ENCODE measurements around the gene OSBPL10. TPM values are rescaled to one million over a fixed set of nuclear protein-coding genes. Genes with fewer than 3 reads are reported as not detected.

The OSBPL10 gene
- total and polyA plus RNA-seq, 2 donors (not counting 1 experiment from before 2014, with no cell fraction given), result 88.5 to 310 TPM

DNA sequence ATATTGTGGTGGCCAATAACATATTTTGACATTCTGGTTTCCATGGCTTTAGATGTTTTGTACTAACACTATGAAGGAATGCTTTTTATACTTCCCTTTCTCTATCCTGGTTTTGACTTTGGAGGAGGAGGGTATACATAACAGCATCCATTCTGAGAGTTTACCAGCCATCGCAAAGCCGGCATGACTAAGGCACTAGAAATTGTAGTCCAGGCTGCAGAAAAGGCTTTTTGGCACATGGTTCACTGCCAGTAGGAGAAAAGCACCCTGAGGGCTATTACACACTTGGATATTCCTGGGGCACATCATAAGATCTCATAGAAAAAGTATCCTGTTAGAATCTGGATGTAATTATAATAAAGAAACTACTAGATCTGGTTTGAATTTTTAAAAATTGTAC, 346.6 kb downstream of the OSBPL10 start:
- H3K27ac ChIP-seq (ENCODE audit: low read length in 2 of 2), result no peak overlapping the region
- H3K36me3 ChIP-seq (replicated peaks in 1 of 2; ENCODE audit: control extremely low read depth in 1 of 2, control insufficient read depth in 1 of 2, extremely low read depth in 1 of 2, insufficient read depth in 2 of 2, low read length in 1 of 2), result peaks cover 2 to 41% of the 10 kb centered on the region in 2 experiments
- no peak for ATAC-seq (ENCODE audit: low read depth)
- H3K4me1 Mint-ChIP-seq, result peaks cover 24% of the 10 kb centered on the region
- 100% methylated on average over 2 of the region's 2 CpGs for WGBS (ENCODE audit: insufficient coverage)
- no peak overlapping the region for H3K4me3 Mint-ChIP-seq
- H3K4me2 ChIP-seq (replicated peaks; ENCODE audit: low read depth, low read length, poor library complexity, severe bottlenecking), result no peak overlapping the region
- peaks cover 2 to 10% of the 10 kb centered on the region in 2 donors for H3K4me1 ChIP-seq (ENCODE audit: control insufficient read depth in 2 of 2, insufficient read depth in 2 of 2, low read length in 2 of 2)
- CTCF ChIA-PET, result interaction anchor here (0.6 kb wide), 1 partner anchor 89 kb away, joined by 3 read pairs; no protein-coding TSS in a partner anchor
- intact Hi-C loops (cut with micrococcal nuclease), result no loop called here
- POLR2A ChIA-PET, result no interaction called here
- no peak for DNase-seq
- TF ChIP-seq EZH2 (IDR thresholded peaks at IDR 0.05; ENCODE audit: borderline replicate concordance, insufficient read depth, low read depth, low read length, poor library complexity, severe bottlenecking), result no peak
- TF ChIP-seq, protein P1, sequence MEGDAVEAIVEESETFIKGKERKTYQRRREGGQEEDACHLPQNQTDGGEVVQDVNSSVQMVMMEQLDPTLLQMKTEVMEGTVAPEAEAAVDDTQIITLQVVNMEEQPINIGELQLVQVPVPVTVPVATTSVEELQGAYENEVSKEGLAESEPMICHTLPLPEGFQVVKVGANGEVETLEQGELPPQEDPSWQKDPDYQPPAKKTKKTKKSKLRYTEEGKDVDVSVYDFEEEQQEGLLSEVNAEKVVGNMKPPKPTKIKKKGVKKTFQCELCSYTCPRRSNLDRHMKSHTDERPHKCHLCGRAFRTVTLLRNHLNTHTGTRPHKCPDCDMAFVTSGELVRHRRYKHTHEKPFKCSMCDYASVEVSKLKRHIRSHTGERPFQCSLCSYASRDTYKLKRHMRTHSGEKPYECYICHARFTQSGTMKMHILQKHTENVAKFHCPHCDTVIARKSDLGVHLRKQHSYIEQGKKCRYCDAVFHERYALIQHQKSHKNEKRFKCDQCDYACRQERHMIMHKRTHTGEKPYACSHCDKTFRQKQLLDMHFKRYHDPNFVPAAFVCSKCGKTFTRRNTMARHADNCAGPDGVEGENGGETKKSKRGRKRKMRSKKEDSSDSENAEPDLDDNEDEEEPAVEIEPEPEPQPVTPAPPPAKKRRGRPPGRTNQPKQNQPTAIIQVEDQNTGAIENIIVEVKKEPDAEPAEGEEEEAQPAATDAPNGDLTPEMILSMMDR (IDR thresholded peaks at IDR 0.05), result no peak
- no peak overlapping the region for H3K27ac Mint-ChIP-seq
- H3K9me3 ChIP-seq (ENCODE audit: control extremely low read depth in 1 of 3, control insufficient read depth in 2 of 3, insufficient read depth in 1 of 3, low read length in 2 of 3), result no peaks in the 10 kb centered on the region
- no peaks in the 10 kb centered on the region for H3K9me3 Mint-ChIP-seq (ENCODE audit: insufficient read depth)
- no peak overlapping the region for H3K9ac ChIP-seq (ENCODE audit: low read length)
- H3K27me3 ChIP-seq (replicated peaks in 1 of 4; ENCODE audit: control extremely low read depth in 1 of 4, control insufficient read depth in 3 of 4, insufficient read depth in 4 of 4, low read length in 3 of 4), result no peaks in the 10 kb centered on the region
- H3K79me2 ChIP-seq (ENCODE audit: control insufficient read depth, insufficient read depth, low read length), result no peaks in the 10 kb centered on the region
- no peak overlapping the region for H3K4me3 ChIP-seq (ENCODE audit: control extremely low read depth in 1 of 5, extremely low read depth in 1 of 5, insufficient read depth in 1 of 5, low read depth in 2 of 5, low read length in 4 of 5)
- H3K27me3 Mint-ChIP-seq, result no peaks in the 10 kb centered on the region
- H4K20me1 ChIP-seq (ENCODE audit: control insufficient read depth, insufficient read depth, low read length, poor library complexity, severe bottlenecking), result no peaks in the 10 kb centered on the region
- H2AFZ ChIP-seq (ENCODE audit: insufficient read depth, low read depth, low read length, poor library complexity, severe bottlenecking), result no peak overlapping the region

DNA sequence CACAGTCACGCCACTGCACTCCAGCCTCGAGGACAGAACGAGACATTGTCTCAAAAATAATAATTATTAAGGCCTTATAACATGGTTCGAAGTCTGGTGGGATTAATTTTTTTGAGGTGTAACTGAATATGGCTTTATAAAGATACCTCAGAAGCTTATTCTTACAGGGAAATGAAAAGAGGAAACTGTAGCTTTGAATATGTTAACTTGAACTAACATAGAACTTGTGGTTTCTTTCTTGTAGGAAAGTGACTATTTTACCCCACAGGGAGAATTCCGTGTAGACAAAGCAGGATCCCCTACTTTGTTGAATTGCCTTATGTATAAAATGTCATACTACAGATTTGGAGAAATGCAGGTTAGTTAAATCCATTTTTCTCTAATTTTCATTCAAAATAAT, 352.0 kb downstream of the OSBPL10 start:
- TF ChIP-seq EZH2 (IDR thresholded peaks at IDR 0.05; ENCODE audit: borderline replicate concordance, insufficient read depth, low read depth, low read length, poor library complexity, severe bottlenecking), result no peak
- TF ChIP-seq, protein P1 (IDR thresholded peaks at IDR 0.05), result no peak
- ATAC-seq (ENCODE audit: low read depth) (no peak), DNase-seq (peak; percentile 19)
- no peaks in the 10 kb centered on the region for H3K27me3 Mint-ChIP-seq
- no peaks in the 10 kb centered on the region for H3K9me3 Mint-ChIP-seq (ENCODE audit: insufficient read depth)
- POLR2A ChIA-PET, result no interaction called here
- Histone ChIP-seq H3K9ac (ENCODE audit: low read length) (no peak overlapping the region), H3K4me2 (replicated peaks; ENCODE audit: low read depth, low read length, poor library complexity, severe bottlenecking) (peak overlapping the region; percentile 7), H3K27ac (ENCODE audit: low read length in 2 of 2) (peak overlapping the region in 1 of 2 donors; percentile 40), H3K4me3 (ENCODE audit: control extremely low read depth in 1 of 5, extremely low read depth in 1 of 5, insufficient read depth in 1 of 5, low read depth in 2 of 5, low read length in 4 of 5) (no peak overlapping the region), H3K79me2 (ENCODE audit: control insufficient read depth, insufficient read depth, low read length) (no peaks in the 10 kb centered on the region), H4K20me1 (ENCODE audit: control insufficient read depth, insufficient read depth, low read length, poor library complexity, severe bottlenecking) (no peaks in the 10 kb centered on the region), H3K9me3 (ENCODE audit: control extremely low read depth in 1 of 3, control insufficient read depth in 2 of 3, insufficient read depth in 1 of 3, low read length in 2 of 3) (no peaks in the 10 kb centered on the region), H2AFZ (ENCODE audit: insufficient read depth, low read depth, low read length, poor library complexity, severe bottlenecking) (no peak overlapping the region), H3K4me1 (ENCODE audit: control insufficient read depth in 2 of 2, insufficient read depth in 2 of 2, low read length in 2 of 2) (peaks cover 13 to 15% of the 10 kb centered on the region in 2 donors), H3K27me3 (replicated peaks in 1 of 4; ENCODE audit: control extremely low read depth in 1 of 4, control insufficient read depth in 3 of 4, insufficient read depth in 4 of 4, low read length in 3 of 4) (no peaks in the 10 kb centered on the region), H3K36me3 (replicated peaks in 1 of 2; ENCODE audit: control extremely low read depth in 1 of 2, control insufficient read depth in 1 of 2, extremely low read depth in 1 of 2, insufficient read depth in 2 of 2, low read length in 1 of 2) (peaks cover 6 to 50% of the 10 kb centered on the region in 2 experiments)
- peaks cover 22% of the 10 kb centered on the region for H3K4me1 Mint-ChIP-seq
- no peak overlapping the region for H3K4me3 Mint-ChIP-seq
- CTCF ChIA-PET, result no interaction called here
- WGBS (ENCODE audit: insufficient coverage), result 80% methylated on average over 1 of the region's 5 CpGs
- H3K27ac Mint-ChIP-seq, result peak overlapping the region; percentile 7
- intact Hi-C loops (cut with micrococcal nuclease), result no loop called here

All from B cell (primary cell).